K562 (cell line): ENCODE data around the gene CALU. TPM values are rescaled to one million over a fixed set of nuclear protein-coding genes. Genes with fewer than 3 reads are reported as not detected.
A peak's percentile ranks its signal among the peaks of the same experiment; 100 is the strongest.

Experiments used
- BRD4 ChIP-seq: fragments of 200-600 bp; sonication (generic); IDR thresholded peaks from 2 replicates; pipeline ENCODE4 v1.6.1; 2017; ENCODE audit warnings: inconsistent platforms
- CREBBP ChIP-seq: IDR thresholded peaks from one replicate; pipeline ENCODE4 v1.6.1; 2012; ENCODE audit warnings: low read depth, mild to moderate bottlenecking, control low read depth, inconsistent platforms, low read length
- CTCF ChIP-seq, 3 experiments: IDR thresholded peaks in 2 of 3; conservative IDR thresholded peaks in 1 of 3; 2 replicates each; pipeline ENCODE4 v1.5.1; 2011 to 2012; ENCODE audit warnings: low read length in 3 of 3, mild to moderate bottlenecking in 3 of 3, control low read depth in 2 of 3, improper control_type of control experiment in 1 of 3, inconsistent platforms in 1 of 3, low read depth in 1 of 3, mixed read lengths in 1 of 3, moderate library complexity in 1 of 3; ENCODE audit not compliant: insufficient read depth in 2 of 3
- ETS2 ChIP-seq: IDR thresholded peaks from 2 replicates; pipeline ENCODE4 v1.6.1; 2016; ENCODE audit warnings: borderline replicate concordance, missing genetic modification characterization, mild to moderate bottlenecking, moderate library complexity, missing compliant biosample characterization; ENCODE audit not compliant: poor library complexity, severe bottlenecking
- FOXM1 ChIP-seq, 2 experiments: fragments of 450-650 bp in 1 of 2; sonication (generic) in 1 of 2; formaldehyde crosslinking in 1 of 2; IDR thresholded peaks; 2 replicates each; pipeline versions ENCODE4 v1.6.1 to v1.9.0; 2017 to 2022; ENCODE audit warnings: low read depth in 2 of 2, mild to moderate bottlenecking in 2 of 2, missing genetic modification reagents in 1 of 2, moderate library complexity in 1 of 2
- GABPB2 ChIP-seq: fragments of 250-450 bp; sonication (Bioruptor Pico); conservative IDR thresholded peaks from 2 replicates; pipeline ENCODE4 v1.5.1; 2021; ENCODE audit warnings: mild to moderate bottlenecking
- IRF2 ChIP-seq: sonication (generic); formaldehyde crosslinking; IDR thresholded peaks from 2 replicates; pipeline ENCODE4 v1.8.1; 2022; ENCODE audit warnings: mild to moderate bottlenecking, missing genetic modification reagents
- KAT2B ChIP-seq: IDR thresholded peaks from one replicate; pipeline ENCODE4 v1.6.1; 2012; ENCODE audit warnings: low read depth, mild to moderate bottlenecking, control low read depth, inconsistent platforms, low read length, moderate library complexity
- NR2C1 ChIP-seq, 2 experiments: fragments of 450-650 bp; IDR thresholded peaks; 2 replicates each; pipeline ENCODE4 v1.6.1; 2017; ENCODE audit warnings: mild to moderate bottlenecking in 2 of 2, antibody characterized with exemption in 1 of 2, inconsistent platforms in 1 of 2, missing compliant biosample characterization in 1 of 2, missing genetic modification characterization in 1 of 2
- PRDM10 ChIP-seq: fragments of 450-650 bp; IDR thresholded peaks from 2 replicates; pipeline ENCODE4 v1.6.1; 2018; ENCODE audit not compliant: partially characterized antibody
- RAD51 ChIP-seq: fragments of 450-650 bp; IDR thresholded peaks from 2 replicates; pipeline ENCODE4 v1.7.1; 2016; ENCODE audit warnings: low read depth, mild to moderate bottlenecking, borderline replicate concordance
- RBM34 ChIP-seq: fragments of 200-400 bp; formaldehyde crosslinking; IDR thresholded peaks from 2 replicates; pipeline ENCODE4 v1.6.1; 2018; ENCODE audit warnings: low read length, borderline replicate concordance; ENCODE audit not compliant: insufficient read depth
- SIN3A ChIP-seq, 2 experiments: fragments of 150-350 bp in 1 of 2; IDR thresholded peaks; 2 replicates each; pipeline ENCODE4 v1.6.1; 2011 to 2016; ENCODE audit warnings: borderline replicate concordance in 2 of 2, low read depth in 2 of 2, low read length in 2 of 2, mild to moderate bottlenecking in 2 of 2, moderate library complexity in 2 of 2; ENCODE audit not compliant: control insufficient read depth in 1 of 2
- SMARCE1 ChIP-seq: fragments of 450-650 bp; IDR thresholded peaks from 2 replicates; pipeline ENCODE4 v1.7.1; 2016; ENCODE audit warnings: mild to moderate bottlenecking
- TFAP4 ChIP-seq: sonication (generic); formaldehyde crosslinking; IDR thresholded peaks from 2 replicates; pipeline ENCODE4 v1.8.0; 2022; ENCODE audit warnings: missing genetic modification reagents, mild to moderate bottlenecking, moderate library complexity, borderline replicate concordance
- USF2 ChIP-seq: sonication (generic); formaldehyde crosslinking; IDR thresholded peaks from 2 replicates; pipeline ENCODE4 v1.5.0; 2020; ENCODE audit warnings: missing genetic modification reagents
- ZNF23 ChIP-seq: fragments of 250-450 bp; sonication (Bioruptor Pico); IDR thresholded peaks from 2 replicates; pipeline ENCODE4 v1.4.0; 2020; ENCODE audit warnings: mild to moderate bottlenecking
- ZNF263 ChIP-seq: sonication (generic); formaldehyde crosslinking; IDR thresholded peaks from 2 replicates; pipeline ENCODE4 v1.8.0; 2022; ENCODE audit warnings: mild to moderate bottlenecking, missing genetic modification reagents, borderline replicate concordance
- ZNF41 ChIP-seq: fragments of 250-450 bp; sonication (Bioruptor Pico); conservative IDR thresholded peaks from 2 replicates; pipeline ENCODE4 v1.4.0; 2020; ENCODE audit warnings: mild to moderate bottlenecking
- ZNF717 ChIP-seq: fragments of 250-450 bp; sonication (Bioruptor Pico); IDR thresholded peaks from 2 replicates; pipeline ENCODE4 v1.5.0; 2021
- ZNF76 ChIP-seq: fragments of 250-450 bp; sonication (Bioruptor Pico); IDR thresholded peaks from 2 replicates; pipeline ENCODE4 v1.4.0; 2020; ENCODE audit warnings: mild to moderate bottlenecking, moderate library complexity, borderline replicate concordance
- polyA plus RNA-seq, 8 experiments: library from polyadenylated mRNA; depleted of rRNA in 4 of 8; stranded (reverse) in 5 of 8; unstranded in 3 of 8; fragments of >200 nt; fragmentation: Nextera tagmentation in 2 of 8; fragmentation: Illumina TruSeq in 1 of 8; extraction: Ambion mirVana in 2 of 8; extraction: Trizol in 1 of 8; gene quantifications; 2 replicates each; pipeline versions ENCODE4 v1.2.1 to v1.2.3, GENCODE V29; 2011 to 2014; ENCODE audit warnings: inconsistent platforms in 1 of 8, missing spikeins in 1 of 8
- total RNA-seq, 7 experiments: library from RNA; depleted of rRNA in 6 of 7; stranded (reverse); fragments of >200 nt in 6 of 7; fragmentation: Illumina TruSeq in 2 of 7; extraction: Trizol in 2 of 7; gene quantifications; 2 replicates each; pipeline versions ENCODE4 v1.2.1 to v1.2.3, GENCODE V29; 2011 to 2021; ENCODE audit warnings: low replicate concordance in 1 of 7

CALU gene
- total and polyA plus RNA-seq, 9 of the 15 experiments (the other 6 are each of a cell fraction or from before 2014, with no cell fraction given) = 166 to 286 (median 215) TPM

- TF ChIP-seq PRDM10 (no peak), ZNF76 (CRISPR knock-in tag) (no peak), NR2C1 (IDR thresholded peaks at IDR 0.05) (no peak), NR2C1 (tag; IDR thresholded peaks at IDR 0.05) (no peak), GABPB2 (no peak), ZNF23 (CRISPR knock-in tag) (no peak), ZNF717 (CRISPR knock-in tag) (no peak), ZNF41 (CRISPR knock-in tag) (0 out of 2 replicates have a peak, but pooled peaks have one; percentile 25), ETS2 (tag) (no peak), USF2 (no peak), KAT2B (no peak), IRF2 (CRISPR knock-in tag) (no peak), BRD4 (no peak; the same call in 1 of the 2 replicates), RAD51 (no peak), CTCF (IDR thresholded peaks at IDR 0.05 in 2 of 3, conservative IDR thresholded peaks at IDR 0.05 in 1 of 3; ENCODE audit: insufficient read depth in 2 of 3, low read depth in 1 of 3, low read length in 3 of 3) (no peak), SMARCE1 (peak; percentile 89), CREBBP (no peak), ZNF263 (CRISPR knock-in tag) (no peak), RBM34 (no peak), FOXM1 (IDR thresholded peaks at IDR 0.05; ENCODE audit: low read depth) (peak; percentile 48; the same call in 1 of the 2 replicates), FOXM1 (CRISPR knock-in tag; IDR thresholded peaks at IDR 0.05; ENCODE audit: low read depth) (no peak), TFAP4 (no peak; the same call in 1 of the 2 replicates), SIN3A (IDR thresholded peaks at IDR 0.05; ENCODE audit: borderline replicate concordance in 2 of 2, control insufficient read depth in 1 of 2, low read depth in 2 of 2, low read length in 2 of 2) (peak in 1 of 2 experiments; percentile 29; a peak in 1 of 4 replicates)
Observed at GRCh38 chr7:128738570-128739047, 550 bp upstream of the CALU start (continued).
